Suppressor macrophage treated with lipopolysaccharide for 1 hour (primary cell): ENCODE measurements around the gene PTPN21.

ENCODE experiments used
- DNase-seq, 3 donors: peaks; one replicate each; pipeline ENCODE4 v3.0.0-alpha.2; 2020 to 2022

The PTPN21 gene

DNA sequence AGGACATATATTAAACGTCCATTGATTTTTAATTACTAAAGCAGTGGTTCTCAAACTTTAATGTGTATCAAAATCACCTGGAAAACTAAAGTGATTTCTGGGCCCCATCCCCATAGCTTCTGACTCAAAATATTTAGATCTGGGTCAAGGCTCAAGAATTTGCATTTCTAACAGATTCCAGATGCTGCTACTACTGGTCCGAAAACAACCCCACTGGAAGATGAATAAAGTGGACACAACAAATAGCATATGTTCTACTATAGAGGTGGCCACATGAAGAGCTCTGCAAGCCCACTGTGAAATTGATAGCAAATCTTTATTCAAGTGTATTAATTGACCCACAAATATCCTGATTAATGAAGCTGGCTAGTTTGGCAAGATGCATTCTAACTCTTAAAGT lies 99.9 kb downstream of the PTPN21 start:
- DNase-seq: no peak

GRCh38 chr14:88452231-88452630 lies 102.6 kb downstream of the PTPN21 start:
- no peak for DNase-seq

GRCh38 chr14:88439088-88439487 lies 115.7 kb downstream of the PTPN21 start:
- no peak for DNase-seq

DNA sequence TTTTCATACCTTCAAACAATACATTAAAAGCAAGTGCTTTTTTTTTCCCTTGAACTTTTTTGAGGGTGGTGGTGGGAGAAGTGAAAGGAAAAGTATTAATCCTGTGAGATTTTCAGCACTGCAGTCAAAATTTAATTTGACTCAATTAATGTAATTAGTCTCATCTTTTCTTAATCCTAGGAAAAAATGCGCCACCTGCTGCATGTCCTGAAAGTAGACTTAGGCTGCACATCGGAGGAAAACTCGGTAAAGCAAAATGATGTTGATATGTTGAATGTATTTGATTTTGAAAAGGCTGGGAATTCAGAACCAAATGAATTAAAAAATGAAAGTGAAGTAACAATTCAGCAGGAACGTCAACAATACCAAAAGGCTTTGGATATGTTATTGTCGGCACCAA lies 117.1 kb downstream of the PTPN21 start:
- peak in 2 of 3 donors; percentile 2 to 7 for DNase-seq

GRCh38 chr14:88430976-88431375 lies 123.8 kb downstream of the PTPN21 start:
- no peak for DNase-seq

- no peak for DNase-seq
Observed at GRCh38 chr14:88426271-88426670, 128.5 kb downstream of the PTPN21 start.

DNA sequence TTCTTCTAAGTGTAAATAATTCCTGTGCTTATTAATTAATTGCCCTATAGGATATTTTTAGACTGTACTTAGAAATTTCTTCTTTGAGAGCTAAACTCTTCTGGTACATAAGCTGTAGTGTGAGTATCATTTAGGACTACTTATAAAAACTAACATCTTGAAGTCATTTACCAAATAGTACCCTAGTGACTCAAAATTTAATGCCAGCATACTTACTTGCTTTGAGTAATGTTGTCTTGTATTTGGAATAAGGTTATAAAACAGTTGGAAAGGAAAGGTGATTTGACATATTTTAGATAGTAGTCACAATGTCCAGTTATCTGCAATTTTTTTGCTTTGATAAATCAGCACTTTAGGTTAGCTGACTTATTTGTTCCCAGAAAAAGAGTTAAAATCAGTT lies 130.2 kb downstream of the PTPN21 start:
- no peak for DNase-seq

DNA sequence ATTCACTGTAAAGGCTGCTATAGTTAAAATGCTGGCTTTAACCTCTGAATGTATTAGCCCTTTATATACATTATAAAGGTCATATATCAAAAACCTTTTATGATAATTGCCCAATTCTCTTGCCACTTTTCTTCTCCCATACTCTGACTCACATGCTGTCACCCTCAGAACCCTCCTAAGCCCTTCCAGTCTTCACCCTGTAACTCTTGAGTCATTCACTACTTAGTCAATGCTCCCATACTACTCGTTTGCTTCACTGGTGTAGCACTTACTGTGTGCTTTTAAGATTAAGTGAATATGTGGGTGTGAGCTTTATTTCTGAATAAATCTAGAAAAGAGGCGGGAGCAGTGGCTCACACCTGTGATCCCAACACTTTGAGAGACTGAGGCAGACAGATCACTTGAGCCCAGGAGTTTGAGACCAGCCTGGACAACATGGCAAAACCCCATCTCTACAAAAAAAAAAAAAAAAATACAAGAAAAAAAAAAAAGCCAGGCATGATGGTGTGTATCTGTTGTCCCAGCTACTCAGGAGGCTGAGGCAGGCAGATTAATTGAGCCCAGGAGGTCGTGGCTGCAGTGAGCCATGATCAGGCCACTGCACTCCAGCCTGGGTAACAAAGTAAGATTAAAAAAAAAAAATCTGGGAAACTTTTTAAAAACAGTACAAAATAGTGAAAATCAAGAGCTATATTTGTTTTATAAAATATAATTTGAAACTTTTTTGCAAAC lies 131.7 kb downstream of the PTPN21 start:
- DNase-seq: peak; percentile 2 to 21 (median 3)

DNA sequence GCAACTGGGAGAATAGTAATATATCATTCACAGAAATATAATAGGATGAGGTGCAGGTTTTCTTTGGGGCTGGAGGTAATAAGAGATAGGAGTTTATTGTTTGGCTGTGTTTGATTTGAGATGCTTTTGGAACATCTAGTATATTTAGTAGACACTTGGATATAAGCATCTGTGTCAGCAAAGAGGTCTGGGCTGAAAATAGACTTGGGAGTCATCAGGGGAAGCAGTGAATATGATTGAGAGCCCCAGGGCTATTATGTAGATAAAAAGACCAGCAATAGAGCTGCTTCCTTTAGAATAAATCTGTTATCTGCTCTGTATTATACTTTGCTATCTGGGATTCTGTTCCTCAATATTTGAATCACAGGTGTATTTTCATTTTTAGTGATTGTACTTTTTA lies 132.8 kb downstream of the PTPN21 start:
- DNase-seq: no peak

DNA sequence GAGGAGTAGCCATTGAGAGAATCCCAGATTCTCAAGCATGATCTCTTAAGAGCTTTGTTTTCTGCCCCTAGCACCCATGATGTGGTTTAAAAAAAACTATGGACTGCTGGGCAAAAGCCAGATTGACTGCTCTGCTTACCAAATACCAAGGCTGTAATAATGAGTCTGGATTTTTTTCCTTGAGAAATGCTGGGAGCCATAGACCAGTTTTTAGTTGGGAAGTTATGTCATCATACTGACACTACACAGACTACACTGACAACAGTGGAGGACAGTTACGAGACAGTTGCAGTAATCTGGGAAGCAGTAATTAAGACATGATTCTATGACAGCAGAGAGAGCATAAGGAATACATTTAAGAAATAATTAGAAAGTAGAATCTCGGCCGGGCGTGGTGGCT lies 133.5 kb downstream of the PTPN21 start:
- DNase-seq: no peak

- no peak for DNase-seq
Observed at GRCh38 chr14:88420187-88420586, 134.6 kb downstream of the PTPN21 start.

- no peak for DNase-seq
Observed at GRCh38 chr14:88417594-88417993, 137.2 kb downstream of the PTPN21 start.
